Upper lobe of left lung (tissue), 6 donors: ENCODE data around the gene PAIP2B. TPM values are rescaled to one million over a fixed set of nuclear protein-coding genes. Genes with fewer than 3 reads are reported as not detected.

Source experiments
- ATAC-seq, 2 donors: fragments of 200-7000 bp; cut with Tn5 transposase; one replicate each; pipeline ENCODE4 v1.9.1; 2022; ENCODE audit warnings: mild to moderate bottlenecking in 2 of 2, moderate library complexity in 2 of 2; ENCODE audit not compliant: low FRiP score in 2 of 2
- DNase-seq, 2 donors: peaks; one replicate each; pipeline ENCODE4 v3.0.0-alpha.2; 2019 to 2020
- H3K27ac ChIP-seq, 4 donors: fragments of 200-600 bp; sonication (generic); one replicate each; pipeline ENCODE4 v1.5.1; 2016 to 2019
- H3K27me3 ChIP-seq, 4 donors: fragments of 200-600 bp; sonication (generic); one replicate each; pipeline ENCODE4 v1.5.1; 2017 to 2019
- H3K36me3 ChIP-seq, 4 donors: fragments of 200-600 bp; sonication (generic); one replicate each; pipeline ENCODE4 v1.5.1; 2016 to 2019
- H3K4me1 ChIP-seq, 4 donors: fragments of 200-600 bp; sonication (generic); one replicate each; pipeline ENCODE4 v1.5.1; 2018 to 2019
- H3K4me3 ChIP-seq, 4 donors: fragments of 200-600 bp; sonication (generic); one replicate each; pipeline ENCODE4 v1.5.1; 2017 to 2019; ENCODE audit warnings: mild to moderate bottlenecking in 2 of 4, moderate library complexity in 1 of 4
- H3K9me3 ChIP-seq, 4 donors: fragments of 200-600 bp; sonication (generic); one replicate each; pipeline ENCODE4 v1.5.1; 2018 to 2019
- CTCF ChIP-seq, 6 experiments: fragments of 450-650 bp in 4 of 6; fragments of 200-600 bp in 2 of 6; sonication (generic) in 2 of 6; IDR thresholded peaks; one replicate each; pipeline ENCODE4 v1.5.1; 2016 to 2019; ENCODE audit warnings: antibody characterized with exemption in 6 of 6
- EP300 ChIP-seq, 4 donors: sonication (generic); formaldehyde crosslinking; IDR thresholded peaks; one replicate each; pipeline ENCODE4 v1.5.1; 2017; ENCODE audit warnings: antibody characterized with exemption in 4 of 4, control low read depth in 2 of 4
- POLR2A ChIP-seq, 4 donors: fragments of 450-650 bp; IDR thresholded peaks; one replicate each; pipeline ENCODE4 v1.5.1; 2016 to 2017; ENCODE audit warnings: antibody characterized with exemption in 4 of 4, mild to moderate bottlenecking in 2 of 4
- POLR2AphosphoS5 ChIP-seq, 2 donors: sonication (generic); formaldehyde crosslinking; IDR thresholded peaks; one replicate each; pipeline ENCODE4 v1.5.1; 2017; ENCODE audit warnings: antibody characterized with exemption in 2 of 2
- WGBS, 2 donors: methylation state at CpG; one replicate each; pipeline ENCODE4 v1.1.5; 2017 to 2018; 5-methylcytosine and 5-hydroxymethylcytosine counted together
- total RNA-seq, 6 donors: library from RNA; depleted of rRNA in 4 of 6; stranded (reverse); fragments of >200 nt in 4 of 6; gene quantifications; one replicate each; pipeline versions ENCODE4 v1.1.0 to v1.2.1, GENCODE V29; 2016 to 2021
- donor health status: DM: no; HTN: no; CAD: no; lungs with moderate emphysema.
- donor health status: DM: no; HTN: yes; CAD: no; lungs with severe emphysema.

PAIP2B gene
- total RNA-seq, 6 donors from 2014 or later = 2.8 to 9.5 (median 6.5) TPM

- DNase-seq (no peak), ATAC-seq (no peak)
- no peaks in the 10 kb centered on the region for H3K4me1 ChIP-seq
- H3K9me3 ChIP-seq = no peaks in the 10 kb centered on the region
- H3K27ac ChIP-seq = no peak overlapping the region
- TF ChIP-seq CTCF (IDR thresholded peaks at IDR 0.05) = no peak
- no peak for TF ChIP-seq POLR2AphosphoS5 (IDR thresholded peaks at IDR 0.05)
- TF ChIP-seq EP300 (IDR thresholded peaks at IDR 0.05) = no peak
- TF ChIP-seq POLR2A (IDR thresholded peaks at IDR 0.05) = no peak
- no peaks in the 10 kb centered on the region for H3K36me3 ChIP-seq
- no peaks in the 10 kb centered on the region for H3K27me3 ChIP-seq
- no peak overlapping the region for H3K4me3 ChIP-seq
- 78 to 91% methylated on average over 3 of the region's 3 CpGs for WGBS, 2 donors
Observed at GRCh38 chr2:71210292-71210691, 16.6 kb downstream of the PAIP2B start.

- ATAC-seq = no peak
- no peak for DNase-seq
- TF ChIP-seq EP300 (IDR thresholded peaks at IDR 0.05) = no peak
- no peak for TF ChIP-seq POLR2A (IDR thresholded peaks at IDR 0.05)
- TF ChIP-seq CTCF (IDR thresholded peaks at IDR 0.05) = no peak
- TF ChIP-seq POLR2AphosphoS5 (IDR thresholded peaks at IDR 0.05) = no peak
- 74 to 77% methylated on average over 2 of the region's 2 CpGs for WGBS, 2 donors
- H3K9me3 ChIP-seq = no peaks in the 10 kb centered on the region
- H3K27ac ChIP-seq = no peak overlapping the region
- H3K4me3 ChIP-seq = no peak overlapping the region
- H3K27me3 ChIP-seq = no peaks in the 10 kb centered on the region
- no peaks in the 10 kb centered on the region for H3K36me3 ChIP-seq
- H3K4me1 ChIP-seq = no peaks in the 10 kb centered on the region
Observed at GRCh38 chr2:71208756-71209155, 18.1 kb downstream of the PAIP2B start.

- Histone ChIP-seq H3K4me1 (no peaks in the 10 kb centered on the region), H3K36me3 (no peaks in the 10 kb centered on the region), H3K27me3 (no peaks in the 10 kb centered on the region), H3K9me3 (no peaks in the 10 kb centered on the region), H3K4me3 (no peak overlapping the region), H3K27ac (no peak overlapping the region)
- TF ChIP-seq CTCF (IDR thresholded peaks at IDR 0.05) (no peak), EP300 (IDR thresholded peaks at IDR 0.05) (no peak)
- no peak for DNase-seq
- 79 to 96% methylated on average over 1 of the region's 1 CpG for WGBS, 2 donors
- no peak for ATAC-seq
Observed at GRCh38 chr2:71207601-71208000, 19.3 kb downstream of the PAIP2B start.

GRCh38 chr2:71206271-71206670 is 20.6 kb downstream of the PAIP2B start:
- Histone ChIP-seq H3K4me1 (no peaks in the 10 kb centered on the region), H3K9me3 (no peaks in the 10 kb centered on the region), H3K27ac (no peak overlapping the region), H3K27me3 (no peaks in the 10 kb centered on the region), H3K36me3 (peaks cover 0 to 7% (median 0%) of the 10 kb centered on the region in 4 donors), H3K4me3 (no peak overlapping the region)
- TF ChIP-seq POLR2A (IDR thresholded peaks at IDR 0.05) = no peak
- no peak for TF ChIP-seq POLR2AphosphoS5 (IDR thresholded peaks at IDR 0.05)
- no peak for TF ChIP-seq CTCF (IDR thresholded peaks at IDR 0.05)
- DNase-seq (no peak), ATAC-seq (no peak)

- Histone ChIP-seq H3K27me3 (no peaks in the 10 kb centered on the region), H3K36me3 (no peaks in the 10 kb centered on the region), H3K9me3 (no peaks in the 10 kb centered on the region), H3K4me1 (no peaks in the 10 kb centered on the region), H3K27ac (no peak overlapping the region), H3K4me3 (no peak overlapping the region)
- TF ChIP-seq EP300 (IDR thresholded peaks at IDR 0.05) (no peak), POLR2AphosphoS5 (IDR thresholded peaks at IDR 0.05) (no peak), POLR2A (IDR thresholded peaks at IDR 0.05) (no peak), CTCF (IDR thresholded peaks at IDR 0.05) (no peak)
- DNase-seq = no peak
- 90 to 91% methylated on average over 3 of the region's 3 CpGs for WGBS, 2 donors
- ATAC-seq = no peak
Observed at GRCh38 chr2:71191570-71191943, 35.3 kb downstream of the PAIP2B start.
